Mammary epithelial cell (primary cell): ENCODE data around the gene SPATA6.

ENCODE experiments used
- EZH2 ChIP-seq: IDR thresholded peaks from 2 replicates; pipeline ENCODE4 v1.6.1; 2012; ENCODE audit warnings: low read length, inconsistent platforms, borderline replicate concordance
- TF ChIP-seq, protein P1 (sequence below), 2 donors: IDR thresholded peaks in 1 of 2; conservative IDR thresholded peaks in 1 of 2; 2 replicates each; pipeline ENCODE4 v1.5.1; 2011 to 2012; ENCODE audit warnings: inconsistent platforms in 2 of 2, low read length in 2 of 2, mild to moderate bottlenecking in 2 of 2, control low read depth in 1 of 2, low read depth in 1 of 2; ENCODE audit not compliant: insufficient read depth in 1 of 2; ENCODE audit errors: extremely low read depth in 1 of 2

DNA sequence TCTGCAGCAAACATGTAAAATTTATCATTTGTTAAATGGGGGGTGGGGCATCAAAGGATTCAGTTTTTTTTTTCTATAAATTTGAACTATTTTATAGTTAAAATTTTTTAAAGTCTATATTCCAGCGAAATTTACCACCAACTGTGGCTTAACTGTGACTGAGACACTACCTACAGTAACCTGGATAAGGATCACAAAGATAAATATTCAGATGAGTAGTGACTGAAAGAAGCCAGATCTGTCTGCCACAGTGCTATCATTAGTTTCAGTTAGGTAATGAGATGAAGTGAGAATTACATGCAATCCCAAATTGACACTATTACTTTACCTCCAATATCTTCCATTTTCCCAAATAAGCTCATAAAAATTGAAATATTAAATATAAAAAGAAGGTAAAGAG is 5.4 kb downstream of the SPATA6 start:
- TF ChIP-seq, protein P1, sequence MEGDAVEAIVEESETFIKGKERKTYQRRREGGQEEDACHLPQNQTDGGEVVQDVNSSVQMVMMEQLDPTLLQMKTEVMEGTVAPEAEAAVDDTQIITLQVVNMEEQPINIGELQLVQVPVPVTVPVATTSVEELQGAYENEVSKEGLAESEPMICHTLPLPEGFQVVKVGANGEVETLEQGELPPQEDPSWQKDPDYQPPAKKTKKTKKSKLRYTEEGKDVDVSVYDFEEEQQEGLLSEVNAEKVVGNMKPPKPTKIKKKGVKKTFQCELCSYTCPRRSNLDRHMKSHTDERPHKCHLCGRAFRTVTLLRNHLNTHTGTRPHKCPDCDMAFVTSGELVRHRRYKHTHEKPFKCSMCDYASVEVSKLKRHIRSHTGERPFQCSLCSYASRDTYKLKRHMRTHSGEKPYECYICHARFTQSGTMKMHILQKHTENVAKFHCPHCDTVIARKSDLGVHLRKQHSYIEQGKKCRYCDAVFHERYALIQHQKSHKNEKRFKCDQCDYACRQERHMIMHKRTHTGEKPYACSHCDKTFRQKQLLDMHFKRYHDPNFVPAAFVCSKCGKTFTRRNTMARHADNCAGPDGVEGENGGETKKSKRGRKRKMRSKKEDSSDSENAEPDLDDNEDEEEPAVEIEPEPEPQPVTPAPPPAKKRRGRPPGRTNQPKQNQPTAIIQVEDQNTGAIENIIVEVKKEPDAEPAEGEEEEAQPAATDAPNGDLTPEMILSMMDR (conservative IDR thresholded peaks at IDR 0.05 in 1 of 2, IDR thresholded peaks at IDR 0.05 in 1 of 2; ENCODE audit: extremely low read depth in 1 of 2, insufficient read depth in 1 of 2, low read depth in 1 of 2, low read length in 2 of 2), result no peak
- TF ChIP-seq EZH2, result no peak
